ENCODE measurements around the gene FLAD1.
A peak's percentile ranks its signal among the peaks of the same experiment; 100 is the strongest.

Gene FLAD1

DNA sequence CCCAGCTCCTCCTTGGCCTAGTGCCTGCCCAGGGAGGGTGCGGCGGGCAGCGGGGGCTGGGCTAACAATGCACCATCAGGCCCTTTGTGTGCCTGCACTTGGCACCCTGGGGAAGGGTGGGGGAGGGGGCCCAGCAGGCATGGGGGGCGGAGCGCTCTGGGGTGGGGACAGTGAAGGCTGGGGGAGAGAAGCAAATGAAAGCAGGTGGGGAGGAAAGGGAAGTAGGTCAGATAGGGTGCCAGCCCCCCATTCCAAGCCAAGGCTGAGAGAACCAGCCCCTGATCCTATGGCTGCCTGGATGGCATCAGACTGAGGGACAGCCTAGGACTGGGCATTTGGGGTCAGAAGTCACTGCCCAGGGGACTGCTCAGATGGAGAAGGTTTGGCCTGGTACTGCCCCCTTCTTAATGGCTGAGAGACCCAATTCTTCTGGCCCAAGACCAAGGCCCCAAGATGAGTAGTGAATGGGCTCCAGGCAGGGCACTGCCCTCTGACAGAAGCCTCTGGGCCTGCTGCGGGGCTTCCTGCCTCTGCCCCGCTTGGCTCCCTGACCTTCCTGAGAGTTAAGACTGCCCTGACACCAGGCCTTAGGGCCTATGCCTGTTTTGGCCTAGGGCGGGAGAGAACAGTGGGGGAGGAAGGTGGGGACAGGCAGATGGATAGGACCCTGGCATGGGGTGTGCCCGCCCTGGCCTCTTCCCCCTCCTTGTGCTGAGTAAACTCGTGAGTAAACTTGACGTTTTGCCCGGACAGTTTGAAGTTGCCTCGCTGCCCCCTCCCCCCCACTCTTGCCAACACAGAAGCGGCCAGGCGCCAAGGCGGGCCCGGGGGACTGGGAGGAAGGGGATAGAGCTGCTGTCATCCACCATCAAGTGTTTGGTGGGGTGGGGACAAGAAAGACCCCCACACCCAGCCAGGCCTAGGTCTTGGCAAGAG is 22.2 kb downstream of the FLAD1 start:
- no peak for DNase-seq

- DNase-seq = peak; percentile 12 to 47
Observed at GRCh38 chr1:155006601-155007101, 23.5 kb downstream of the FLAD1 start.

DNA sequence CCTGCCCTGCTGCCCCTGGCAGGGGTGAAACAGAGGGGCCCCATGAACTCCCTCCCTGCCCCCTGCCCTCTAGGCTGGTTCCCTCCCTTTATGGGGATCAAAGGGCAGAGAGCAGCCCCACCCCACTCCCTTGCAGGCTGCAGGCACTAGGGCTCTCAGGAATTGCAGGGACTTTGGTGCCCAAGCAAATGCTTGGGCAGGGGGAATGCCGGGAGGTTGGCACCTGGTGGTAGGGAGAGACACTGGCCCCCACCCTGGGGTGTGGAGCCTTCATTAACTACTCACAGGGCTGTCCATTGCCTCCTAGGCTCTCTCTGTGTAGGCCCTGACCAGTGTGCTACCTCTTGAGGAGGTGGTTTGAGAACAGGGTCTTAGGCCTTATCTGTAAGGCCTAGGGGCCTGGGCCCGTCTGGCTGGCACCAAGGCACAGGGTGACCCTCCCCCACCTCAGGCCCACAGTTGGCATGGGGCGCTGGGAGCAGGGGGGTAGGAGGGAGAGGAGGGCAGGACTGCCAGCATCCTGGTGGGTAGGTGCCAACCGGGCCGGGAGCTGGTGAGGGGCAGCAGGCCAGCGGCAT is 24.2 kb downstream of the FLAD1 start:
- DNase-seq = no peak

DNA sequence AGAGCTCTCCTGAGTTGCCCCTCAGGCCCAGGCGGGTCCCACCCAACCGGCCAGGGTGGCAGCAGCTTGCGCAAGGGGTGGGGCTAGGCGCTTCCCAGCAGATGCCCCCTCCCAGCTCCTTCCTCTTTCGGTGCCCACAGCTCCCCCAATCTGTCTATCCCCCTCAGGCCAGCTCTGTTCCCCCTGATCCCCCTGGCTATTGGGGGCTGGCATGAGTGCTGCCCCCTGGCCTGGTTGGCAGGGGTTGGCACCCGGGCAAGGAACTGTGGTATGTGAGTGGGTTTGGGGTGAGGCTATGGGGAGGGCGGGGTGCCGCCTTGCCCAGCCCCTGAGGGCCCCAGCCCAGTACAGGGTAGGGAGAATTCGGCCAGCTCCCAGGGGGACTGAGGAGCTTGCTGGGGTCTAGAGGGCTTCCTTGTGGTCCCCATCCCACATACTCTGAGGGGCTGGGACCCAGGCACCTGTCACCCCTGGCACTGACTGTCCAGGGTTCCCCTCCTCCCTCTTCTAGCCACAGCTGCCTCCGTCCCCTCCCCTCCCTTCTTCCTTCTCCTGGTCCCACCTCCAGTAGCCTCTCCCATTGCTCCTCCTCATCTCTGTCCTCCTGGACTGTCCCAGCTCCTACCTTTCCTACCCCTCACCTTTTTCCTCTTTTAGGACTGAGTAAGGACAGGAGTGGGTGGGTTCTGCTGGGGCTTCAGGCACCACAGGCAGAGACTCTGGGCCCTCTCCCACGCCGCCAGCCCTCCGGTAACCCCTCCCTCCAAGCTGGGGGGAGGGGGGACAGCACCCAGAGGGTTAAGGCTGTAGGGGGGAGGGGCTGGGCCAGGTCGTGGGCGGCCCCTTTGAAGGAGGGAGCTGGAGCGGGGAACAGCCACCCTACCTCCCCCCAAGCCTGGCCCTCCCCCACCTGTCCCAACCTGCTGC is 25.1 kb downstream of the FLAD1 start:
- no peak for DNase-seq

DNA sequence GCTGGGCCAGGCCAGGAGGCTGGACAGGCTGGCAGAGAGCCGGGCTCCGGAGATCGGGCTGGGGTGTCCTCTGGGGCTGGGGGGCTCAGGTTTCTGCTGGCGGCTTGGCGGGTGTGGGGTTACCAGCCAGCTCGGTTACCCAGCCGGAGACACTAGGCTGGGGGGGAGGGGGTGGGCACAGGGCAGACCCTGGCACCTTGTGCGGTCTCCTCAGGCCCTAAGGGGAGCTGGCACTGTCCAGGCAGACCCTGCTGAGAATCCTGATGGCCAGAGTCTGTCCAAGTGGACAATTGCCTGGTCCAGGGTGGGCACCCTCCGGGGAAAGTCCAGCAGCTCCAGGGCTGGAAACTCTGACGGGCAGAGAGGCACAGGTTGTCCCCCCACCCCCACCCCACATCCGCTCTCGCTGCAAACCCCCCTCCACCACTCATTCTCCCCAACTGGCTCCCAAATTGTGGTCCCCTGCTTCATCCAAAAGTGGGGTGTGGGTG is 26.1 kb downstream of the FLAD1 start:
- DNase-seq = no peak

DNA sequence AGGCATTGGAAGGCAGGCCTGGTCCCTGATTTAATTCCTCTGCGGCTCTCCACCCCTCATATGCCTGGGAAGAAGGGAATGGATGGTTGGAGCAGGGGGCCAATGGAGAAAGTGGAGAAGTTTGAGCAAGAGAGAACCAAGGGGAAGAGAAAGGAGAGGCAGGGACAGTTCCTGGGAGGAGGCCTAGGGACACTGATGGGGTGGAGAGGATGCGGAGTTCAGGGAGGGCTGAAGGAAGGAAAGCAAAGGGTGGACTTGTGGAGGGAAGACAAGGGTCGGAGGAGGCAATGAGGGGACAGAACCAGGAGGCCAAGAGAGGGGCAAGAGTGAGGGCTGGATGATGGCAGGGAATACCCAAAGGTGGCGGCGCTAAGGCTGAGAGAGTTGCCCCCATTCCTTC is 26.6 kb downstream of the FLAD1 start:
- no peak for DNase-seq

DNA sequence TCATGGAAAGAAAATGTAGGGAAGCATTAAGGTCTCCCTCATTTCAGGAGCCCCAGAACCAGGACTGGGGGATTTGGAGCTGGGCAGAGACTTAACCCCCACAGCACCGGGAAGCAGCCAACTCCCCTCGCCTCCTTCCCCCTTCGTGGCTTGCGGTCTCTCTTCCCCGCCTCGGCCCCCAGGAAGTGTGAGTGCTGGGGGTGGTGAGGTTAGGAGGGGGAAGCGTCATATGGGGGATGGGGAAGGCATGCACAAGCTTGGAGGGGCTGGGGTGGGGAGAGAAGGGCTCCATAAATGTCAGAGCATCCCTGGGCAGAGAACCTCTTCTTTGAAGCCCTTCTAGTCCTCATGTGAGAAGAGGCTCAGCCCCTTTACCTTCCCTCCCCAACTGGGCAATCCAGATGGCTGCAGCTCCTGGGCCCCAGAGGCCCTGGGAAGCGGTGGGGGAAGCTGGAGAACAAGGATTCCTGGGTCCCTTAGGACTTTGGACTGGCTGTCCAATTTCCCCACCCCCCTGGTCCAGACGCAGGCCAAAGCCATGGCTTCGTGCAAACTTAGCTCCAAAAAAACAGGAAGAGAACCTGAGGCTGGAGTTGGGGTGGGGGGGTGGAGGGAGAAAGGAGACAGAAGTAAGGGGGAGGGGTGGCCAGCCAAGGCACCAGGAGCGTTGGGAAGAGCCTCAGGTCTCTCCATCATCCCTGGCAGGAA is 27.2 kb downstream of the FLAD1 start:
- DNase-seq = no peak

DNA sequence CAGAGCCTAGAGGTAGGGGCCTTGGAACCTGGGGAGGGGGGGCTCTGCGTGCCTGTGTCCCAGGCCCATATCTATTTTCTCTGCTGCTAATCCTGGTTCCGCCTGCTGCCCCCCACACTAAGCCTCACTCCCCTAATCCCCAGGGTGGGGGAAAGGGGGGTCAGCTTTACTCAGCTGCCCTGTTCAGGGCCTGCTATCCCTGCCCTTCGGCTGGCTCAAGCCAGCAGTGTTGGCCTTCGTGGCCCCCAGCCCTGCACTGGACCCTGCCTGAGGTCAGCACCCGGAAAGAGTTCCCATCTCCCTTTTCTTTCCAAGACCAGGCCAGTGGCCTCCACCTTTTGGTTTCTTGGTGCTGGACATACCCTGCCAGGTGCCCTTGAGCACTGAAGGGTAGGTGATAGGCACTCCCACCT is 27.9 kb downstream of the FLAD1 start:
- DNase-seq = no peak

- no peak for DNase-seq
Observed at GRCh38 chr1:155011437-155012025, 28.4 kb downstream of the FLAD1 start.

DNA sequence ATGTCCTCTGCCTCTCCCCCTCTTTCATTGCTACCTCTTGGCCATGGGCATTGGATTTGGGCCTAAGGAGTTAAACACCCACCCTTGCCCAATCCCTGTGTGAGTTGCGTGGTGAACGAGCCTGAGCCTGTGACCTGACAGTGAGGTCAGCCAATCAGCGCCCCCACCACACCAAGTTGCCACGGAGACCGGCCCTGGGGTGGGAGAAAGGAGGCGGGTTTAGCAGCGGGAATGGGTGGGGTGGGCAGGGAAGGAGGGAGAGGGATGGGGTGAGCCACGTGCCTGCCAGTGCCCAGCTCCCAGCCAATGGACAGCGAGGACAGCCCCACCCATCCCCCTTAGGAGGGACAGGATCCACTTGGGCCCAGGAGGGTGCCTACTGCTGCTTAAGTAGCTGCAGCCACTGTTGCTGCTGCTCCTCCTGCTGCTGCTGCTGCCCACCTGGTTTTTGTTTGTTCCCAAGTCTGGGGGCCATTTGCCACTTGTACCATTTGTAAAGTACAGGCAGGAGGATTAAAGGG is 28.9 kb downstream of the FLAD1 start:
- no peak for DNase-seq

- DNase-seq = no peak
Observed at GRCh38 chr1:155012776-155013602, 29.8 kb downstream of the FLAD1 start.

GRCh38 chr1:155013632-155014031 is 30.5 kb downstream of the FLAD1 start:
- DNase-seq = no peak

- DNase-seq = no peak
Observed at GRCh38 chr1:155014709-155015508, 31.8 kb downstream of the FLAD1 start.

GRCh38 chr1:155015527-155016230 is 32.5 kb downstream of the FLAD1 start:
- no peak for DNase-seq

- DNase-seq = no peak
Observed at GRCh38 chr1:155016231-155016831, 33.2 kb downstream of the FLAD1 start.

- DNase-seq = peak; percentile 90 to 92
Observed at GRCh38 chr1:155017041-155017945, 34.1 kb downstream of the FLAD1 start.

DNA sequence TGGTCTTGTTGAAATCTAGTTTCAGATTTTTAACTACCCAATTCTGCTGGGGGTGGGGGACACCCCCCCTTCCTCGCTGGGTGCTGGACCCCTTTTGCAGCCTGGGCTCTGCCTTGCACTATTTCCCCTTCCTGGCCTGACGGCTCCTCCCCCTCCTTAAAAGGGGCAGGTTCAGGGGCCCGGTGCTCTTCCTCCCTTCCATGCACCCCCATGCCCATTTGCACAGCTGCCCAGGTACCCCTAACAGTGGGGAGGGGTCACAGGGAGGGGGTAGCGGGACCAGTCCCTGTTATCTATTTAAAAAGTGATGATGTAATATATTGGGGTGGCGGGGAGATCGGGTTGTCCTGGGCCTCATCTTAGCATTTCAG is 34.8 kb downstream of the FLAD1 start:
- DNase-seq = no peak
